Trophoblast cell (in vitro differentiated cells and primary cell): ENCODE data around the gene WDR45B.

Source experiments
- DNase-seq, 2 donors: peaks; one replicate each; pipeline ENCODE4 v3.0.0-alpha.2; 2016
- H2AFZ ChIP-seq: 2 replicates; pipeline ENCODE4 v1.6.1; 2013; ENCODE audit warnings: low read length, moderate library complexity, mild to moderate bottlenecking; ENCODE audit not compliant: insufficient read depth, poor library complexity
- H2AK5ac ChIP-seq: 2 replicates; pipeline ENCODE4 v1.6.1; 2013; ENCODE audit warnings: mild to moderate bottlenecking, low read length
- H2BK120ac ChIP-seq: 2 replicates; pipeline ENCODE4 v1.6.1; 2013; ENCODE audit warnings: low read length, mild to moderate bottlenecking, moderate library complexity; ENCODE audit not compliant: insufficient read depth, poor library complexity
- H2BK12ac ChIP-seq: 2 replicates; pipeline ENCODE4 v1.6.1; 2013; ENCODE audit warnings: mild to moderate bottlenecking, low read length, moderate library complexity
- H2BK5ac ChIP-seq: 2 replicates; pipeline ENCODE4 v1.6.1; 2013; ENCODE audit warnings: low read length, low read depth, moderate library complexity, mild to moderate bottlenecking; ENCODE audit not compliant: poor library complexity
- H3K14ac ChIP-seq: 2 replicates; pipeline ENCODE4 v1.6.1; 2013; ENCODE audit warnings: mild to moderate bottlenecking, low read length
- H3K18ac ChIP-seq: 2 replicates; pipeline ENCODE4 v1.6.1; 2013; ENCODE audit warnings: mild to moderate bottlenecking, low read length
- H3K23ac ChIP-seq: 2 replicates; pipeline ENCODE4 v1.6.1; 2013; ENCODE audit warnings: low read length
- H3K27ac ChIP-seq: 2 replicates; pipeline ENCODE4 v1.5.1; 2013; ENCODE audit warnings: low read depth, mild to moderate bottlenecking, inconsistent platforms, low read length, moderate library complexity
- H3K27me3 ChIP-seq: 2 replicates; pipeline ENCODE4 v1.6.1; 2013; ENCODE audit warnings: inconsistent platforms, mild to moderate bottlenecking, low read length, moderate library complexity; ENCODE audit not compliant: insufficient read depth
- H3K36me3 ChIP-seq, 2 experiments: 1 replicate in 1 of 2; 2 replicates in 1 of 2; pipeline ENCODE4 v1.6.1; 2013; ENCODE audit warnings: low read length in 2 of 2, mild to moderate bottlenecking in 2 of 2, moderate library complexity in 1 of 2; ENCODE audit not compliant: insufficient read depth in 2 of 2, control insufficient read depth in 1 of 2
- H3K4ac ChIP-seq: 2 replicates; pipeline ENCODE4 v1.6.1; 2013; ENCODE audit warnings: low read depth, mild to moderate bottlenecking, low read length, moderate library complexity
- H3K4me1 ChIP-seq, 2 experiments: 1 replicate in 1 of 2; 2 replicates in 1 of 2; pipeline ENCODE4 v1.6.1; 2013; ENCODE audit warnings: low read length in 2 of 2, mild to moderate bottlenecking in 2 of 2, moderate library complexity in 1 of 2; ENCODE audit not compliant: insufficient read depth in 2 of 2, control insufficient read depth in 1 of 2
- H3K4me2 ChIP-seq: 2 replicates; pipeline ENCODE4 v1.6.1; 2013; ENCODE audit warnings: inconsistent platforms, mild to moderate bottlenecking, low read length, moderate library complexity
- H3K4me3 ChIP-seq: 2 replicates; pipeline ENCODE4 v1.5.1; 2013; ENCODE audit warnings: mild to moderate bottlenecking, low read depth, low read length, inconsistent platforms
- H3K79me1 ChIP-seq: one replicate; pipeline ENCODE4 v1.6.1; 2013; ENCODE audit warnings: low read length
- H3K79me2 ChIP-seq: 2 replicates; pipeline ENCODE4 v1.6.1; 2013; ENCODE audit warnings: low read length, mild to moderate bottlenecking; ENCODE audit not compliant: control insufficient read depth, insufficient read depth, poor library complexity
- H3K9ac ChIP-seq: 2 replicates; pipeline ENCODE4 v1.6.1; 2013; ENCODE audit warnings: mild to moderate bottlenecking, low read length
- H3K9me3 ChIP-seq: 2 replicates; pipeline ENCODE4 v1.6.1; 2013; ENCODE audit warnings: low read depth, mild to moderate bottlenecking, control low read depth, inconsistent platforms, low read length; ENCODE audit not compliant: insufficient read depth
- H4K12ac ChIP-seq: 2 replicates; pipeline ENCODE4 v1.6.1; 2013; ENCODE audit warnings: low read depth, mild to moderate bottlenecking, low read length, moderate library complexity
- H4K8ac ChIP-seq: 2 replicates; pipeline ENCODE4 v1.6.1; 2013; ENCODE audit warnings: low read depth, mild to moderate bottlenecking, low read length, moderate library complexity
- H4K91ac ChIP-seq: one replicate; pipeline ENCODE4 v1.6.1; 2013; ENCODE audit warnings: low read depth, mild to moderate bottlenecking, low read length, moderate library complexity
- WGBS: extraction: QIAGEN DNeasy Blood & Tissue Kit; methylation state at CpG from one replicate; pipeline ENCODE4 v1.1.7; 2013; ENCODE audit warnings: missing lambda C conversion rate; ENCODE audit not compliant: insufficient read length, insufficient coverage; ENCODE audit errors: extremely low coverage; 5-methylcytosine and 5-hydroxymethylcytosine counted together

WDR45B gene

GRCh38 chr17:82686366-82687324 lies 38.4 kb upstream of the WDR45B start:
- Histone ChIP-seq H4K91ac (no peak overlapping the region), H3K36me3 (no peaks in the 10 kb centered on the region), H2AK5ac (no peak overlapping the region), H3K4me1 (no peaks in the 10 kb centered on the region), H3K23ac (no peak overlapping the region), H3K9ac (no peak overlapping the region), H3K18ac (no peak overlapping the region), H2BK120ac (no peak overlapping the region), H3K79me1 (no peaks in the 10 kb centered on the region), H2BK5ac (no peak overlapping the region), H3K79me2 (no peaks in the 10 kb centered on the region), H4K12ac (no peak overlapping the region), H3K27me3 (no peaks in the 10 kb centered on the region), H2BK12ac (no peak overlapping the region), H2AFZ (no peak overlapping the region), H4K8ac (no peak overlapping the region), H3K4me2 (no peak overlapping the region), H3K14ac (no peak overlapping the region), H3K4ac (no peak overlapping the region), H3K27ac (no peak overlapping the region), H3K9me3 (no peaks in the 10 kb centered on the region), H3K4me3 (no peak overlapping the region)
- DNase-seq, result no peak
- no CpG with 5 or more reads among the region's 19 CpGs for WGBS

GRCh38 chr17:82685291-82685690 lies 37.0 kb upstream of the WDR45B start:
- Histone ChIP-seq H3K79me1 (no peaks in the 10 kb centered on the region), H3K9ac (no peak overlapping the region), H2BK5ac (no peak overlapping the region), H4K8ac (no peak overlapping the region), H2BK120ac (no peak overlapping the region), H3K4me1 (no peaks in the 10 kb centered on the region), H3K27me3 (no peaks in the 10 kb centered on the region), H3K9me3 (peaks cover under 1% of the 10 kb centered on the region), H3K23ac (no peak overlapping the region), H2BK12ac (no peak overlapping the region), H3K4me2 (no peak overlapping the region), H2AFZ (no peak overlapping the region), H4K12ac (no peak overlapping the region), H3K4me3 (no peak overlapping the region), H3K18ac (no peak overlapping the region), H3K79me2 (no peaks in the 10 kb centered on the region), H3K14ac (no peak overlapping the region), H3K36me3 (no peaks in the 10 kb centered on the region), H3K4ac (no peak overlapping the region), H3K27ac (no peak overlapping the region), H4K91ac (no peak overlapping the region), H2AK5ac (no peak overlapping the region)
- no peak for DNase-seq
- WGBS, result no CpG with 5 or more reads among the region's 12 CpGs

- H3K4me2 ChIP-seq, result no peak overlapping the region
- H3K27me3 ChIP-seq, result no peaks in the 10 kb centered on the region
- H2BK5ac ChIP-seq, result no peak overlapping the region
- no CpG with 5 or more reads among the region's 13 CpGs for WGBS
- no peak overlapping the region for H4K12ac ChIP-seq
- H3K18ac ChIP-seq, result no peak overlapping the region
- no peak overlapping the region for H2BK120ac ChIP-seq
- H2AFZ ChIP-seq, result no peak overlapping the region
- no peak overlapping the region for H3K23ac ChIP-seq
- H4K8ac ChIP-seq, result no peak overlapping the region
- no peak overlapping the region for H3K14ac ChIP-seq
- no peak overlapping the region for H3K4me3 ChIP-seq
- H3K36me3 ChIP-seq, result no peaks in the 10 kb centered on the region
- no peaks in the 10 kb centered on the region for H3K79me2 ChIP-seq
- no peak for DNase-seq
- H3K4ac ChIP-seq, result no peak overlapping the region
- H2AK5ac ChIP-seq, result no peak overlapping the region
- no peak overlapping the region for H3K9ac ChIP-seq
- H2BK12ac ChIP-seq, result no peak overlapping the region
- no peak overlapping the region for H4K91ac ChIP-seq
- H3K9me3 ChIP-seq, result peaks cover 2% of the 10 kb centered on the region
- H3K27ac ChIP-seq, result no peak overlapping the region
- H3K79me1 ChIP-seq, result no peaks in the 10 kb centered on the region
- H3K4me1 ChIP-seq, result no peaks in the 10 kb centered on the region
Measured at GRCh38 chr17:82684228-82684841, 36.1 kb upstream of the WDR45B start.

GRCh38 chr17:82683534-82683933 lies 35.3 kb upstream of the WDR45B start:
- DNase-seq, result no peak
- H2BK120ac ChIP-seq, result no peak overlapping the region
- whole genome bisulfite sequencing, result no CpG with 5 or more reads among the region's 1 CpG

More at GRCh38 chr17:82683534-82683933, 35.3 kb upstream of the WDR45B start:
- Histone ChIP-seq H3K14ac (no peak overlapping the region), H2AFZ (no peak overlapping the region), H2BK5ac (no peak overlapping the region), H3K4me1 (no peaks in the 10 kb centered on the region), H3K9ac (no peak overlapping the region), H4K91ac (no peak overlapping the region), H3K27ac (no peak overlapping the region), H2BK12ac (no peak overlapping the region), H3K23ac (no peak overlapping the region), H3K27me3 (no peaks in the 10 kb centered on the region), H3K79me1 (no peaks in the 10 kb centered on the region), H2AK5ac (no peak overlapping the region), H3K36me3 (no peaks in the 10 kb centered on the region), H3K79me2 (no peaks in the 10 kb centered on the region), H3K9me3 (peaks cover 2% of the 10 kb centered on the region), H3K18ac (no peak overlapping the region), H4K12ac (no peak overlapping the region), H3K4me3 (no peak overlapping the region), H4K8ac (no peak overlapping the region), H3K4me2 (no peak overlapping the region), H3K4ac (no peak overlapping the region)
